Raji (cell line): ENCODE measurements around the gene FAM8A1.

Experiments used
- POLR2A ChIP-seq: IDR thresholded peaks from 2 replicates; pipeline ENCODE4 v1.6.1; 2011; ENCODE audit warnings: low read depth, low read length, control low read depth; ENCODE audit not compliant: insufficient read depth

FAM8A1 gene, protein sequence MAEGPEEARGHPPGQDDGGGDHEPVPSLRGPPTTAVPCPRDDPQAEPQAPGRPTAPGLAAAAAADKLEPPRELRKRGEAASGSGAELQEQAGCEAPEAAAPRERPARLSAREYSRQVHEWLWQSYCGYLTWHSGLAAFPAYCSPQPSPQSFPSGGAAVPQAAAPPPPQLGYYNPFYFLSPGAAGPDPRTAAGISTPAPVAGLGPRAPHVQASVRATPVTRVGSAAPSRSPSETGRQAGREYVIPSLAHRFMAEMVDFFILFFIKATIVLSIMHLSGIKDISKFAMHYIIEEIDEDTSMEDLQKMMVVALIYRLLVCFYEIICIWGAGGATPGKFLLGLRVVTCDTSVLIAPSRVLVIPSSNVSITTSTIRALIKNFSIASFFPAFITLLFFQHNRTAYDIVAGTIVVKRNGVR

DNA sequence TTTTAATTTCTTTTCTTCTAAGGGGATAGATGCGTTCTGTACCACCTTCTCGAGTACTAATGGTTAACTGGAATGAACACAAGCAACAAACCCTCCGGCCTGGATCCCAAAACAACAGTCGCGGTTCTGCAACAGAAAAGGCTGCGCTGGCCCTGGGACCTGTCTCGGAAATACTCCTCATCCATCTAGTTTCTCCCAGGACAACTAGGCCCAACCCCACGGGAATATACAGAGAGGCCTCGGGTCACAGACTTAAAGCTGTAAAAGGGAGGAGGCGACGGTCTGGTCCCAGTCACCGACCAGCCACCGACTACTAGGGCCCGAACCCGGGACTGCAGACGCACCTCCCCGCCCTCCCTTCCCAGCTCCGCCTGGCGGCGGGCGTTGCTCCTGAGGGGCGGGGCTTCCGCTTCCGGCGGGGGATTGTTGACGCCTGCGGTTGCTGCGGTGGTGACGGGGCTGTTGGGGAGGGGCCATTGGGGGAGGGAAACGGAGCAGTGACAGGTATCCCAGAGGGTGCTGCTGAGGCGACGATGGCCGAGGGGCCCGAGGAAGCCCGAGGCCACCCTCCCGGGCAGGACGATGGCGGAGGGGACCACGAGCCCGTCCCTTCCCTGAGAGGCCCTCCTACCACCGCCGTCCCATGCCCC, at the start of gene FAM8A1:
Gene FAM8A1 (plus strand): TSS at position 426 of the 650 bp plus-strand sequence. CDS start 108 bp downstream, at position 534.
- peak; percentile 85 for TF ChIP-seq POLR2A

DNA sequence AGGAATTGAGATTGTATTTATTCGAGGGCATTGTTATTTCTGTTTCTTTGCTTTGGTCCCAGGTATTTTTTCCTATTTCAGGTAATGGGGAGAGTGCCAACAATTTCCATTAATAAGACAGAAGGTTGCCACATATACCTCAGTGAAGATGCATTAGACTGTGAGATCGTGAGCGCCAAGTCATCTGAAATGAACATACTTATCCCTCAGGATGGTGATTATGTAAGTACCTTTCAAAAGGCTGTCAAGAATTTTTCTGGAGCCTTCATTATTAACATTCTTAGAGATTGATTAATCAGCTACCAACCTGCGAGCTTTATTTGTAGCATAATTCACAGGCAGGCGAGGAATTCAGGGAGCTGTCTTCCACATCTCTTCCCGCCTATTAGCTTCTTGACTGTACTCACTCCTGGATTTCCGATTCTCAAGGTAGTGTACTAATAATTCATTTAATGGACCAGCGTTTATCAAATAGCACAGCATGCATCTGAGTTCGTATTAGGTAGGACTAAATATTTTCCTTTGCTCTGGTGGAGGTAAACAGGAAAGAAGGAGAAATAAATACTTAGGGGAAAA, 48.6 kb upstream of the FAM8A1 start:
- TF ChIP-seq POLR2A: no peak

DNA sequence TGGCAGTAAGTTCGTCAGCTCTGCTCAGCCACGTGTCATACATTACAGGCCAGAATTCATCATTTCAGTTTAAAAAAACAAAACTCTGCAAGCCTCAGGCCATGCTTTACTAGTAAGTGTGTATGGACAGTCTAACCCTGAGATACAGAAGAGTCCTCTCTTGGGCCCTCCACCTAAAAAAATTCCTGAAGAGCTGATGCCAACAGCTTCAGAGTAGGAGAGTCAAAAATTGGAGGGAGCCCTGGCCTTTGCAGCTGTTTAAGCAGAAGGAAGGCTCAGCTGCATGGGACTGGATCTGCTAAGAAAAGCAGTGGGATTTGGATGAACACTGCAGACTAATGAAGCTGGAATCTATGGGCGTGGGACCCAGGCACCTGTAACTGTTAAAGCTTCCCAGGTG, 47.2 kb upstream of the FAM8A1 start:
- no peak for TF ChIP-seq POLR2A

DNA sequence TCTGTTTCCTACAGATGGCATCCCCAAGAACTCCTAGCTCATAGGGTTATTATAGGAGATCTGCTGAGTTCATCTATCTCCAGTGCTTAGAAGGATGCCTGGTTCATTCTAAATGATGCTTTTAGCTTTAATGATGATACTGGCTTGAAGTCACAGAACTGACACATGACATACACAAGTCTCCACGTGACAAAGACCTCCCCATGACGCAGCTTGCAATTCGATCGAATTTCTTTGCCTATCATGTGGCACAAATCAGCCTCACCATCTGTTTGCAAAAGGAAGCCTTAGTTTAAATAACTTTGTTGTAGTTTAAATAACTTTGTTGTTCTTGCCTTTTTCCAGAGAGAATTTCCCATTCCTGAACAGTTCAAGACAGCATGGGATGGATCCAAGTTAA, 44.1 kb upstream of the FAM8A1 start:
- TF ChIP-seq POLR2A: no peak

DNA sequence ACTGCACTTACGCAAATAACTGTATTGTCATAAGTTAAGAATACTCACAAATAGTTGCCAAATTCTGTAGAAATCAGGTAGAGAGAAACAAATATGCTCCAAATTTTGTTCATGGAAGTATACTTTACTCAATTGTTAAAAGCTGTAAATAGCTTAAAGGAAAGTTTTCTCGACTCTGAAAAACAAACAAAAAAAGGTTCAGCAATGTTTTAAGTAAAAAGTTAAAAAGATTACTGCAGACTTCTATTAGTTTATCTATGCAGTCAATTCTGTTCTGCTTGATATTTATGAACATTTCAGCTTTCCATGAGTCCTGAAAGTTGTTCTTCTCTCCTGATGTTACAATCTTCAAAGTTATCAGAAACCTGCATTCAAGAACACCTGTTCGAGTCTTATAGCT, 37.5 kb upstream of the FAM8A1 start:
- TF ChIP-seq POLR2A: no peak

DNA sequence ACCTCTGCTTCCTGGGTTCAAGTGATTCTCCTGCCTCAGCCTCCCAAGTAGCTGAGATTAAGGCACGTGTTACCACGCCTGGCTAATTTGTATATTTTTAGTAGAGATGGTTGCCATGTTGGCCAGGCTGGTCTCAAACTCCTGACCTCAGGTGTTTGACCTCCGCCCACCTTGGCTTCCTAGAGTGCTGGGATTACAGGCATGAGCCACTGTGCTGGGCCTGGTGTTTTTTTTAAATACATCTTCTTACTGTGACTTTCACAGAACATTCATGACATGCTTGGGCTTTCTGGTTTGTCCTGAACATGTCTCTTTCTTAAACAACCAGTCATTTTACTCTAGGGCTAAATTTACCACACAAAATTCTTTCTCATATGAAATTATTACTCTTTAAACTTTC, 34.7 kb upstream of the FAM8A1 start:
- TF ChIP-seq POLR2A: no peak

DNA sequence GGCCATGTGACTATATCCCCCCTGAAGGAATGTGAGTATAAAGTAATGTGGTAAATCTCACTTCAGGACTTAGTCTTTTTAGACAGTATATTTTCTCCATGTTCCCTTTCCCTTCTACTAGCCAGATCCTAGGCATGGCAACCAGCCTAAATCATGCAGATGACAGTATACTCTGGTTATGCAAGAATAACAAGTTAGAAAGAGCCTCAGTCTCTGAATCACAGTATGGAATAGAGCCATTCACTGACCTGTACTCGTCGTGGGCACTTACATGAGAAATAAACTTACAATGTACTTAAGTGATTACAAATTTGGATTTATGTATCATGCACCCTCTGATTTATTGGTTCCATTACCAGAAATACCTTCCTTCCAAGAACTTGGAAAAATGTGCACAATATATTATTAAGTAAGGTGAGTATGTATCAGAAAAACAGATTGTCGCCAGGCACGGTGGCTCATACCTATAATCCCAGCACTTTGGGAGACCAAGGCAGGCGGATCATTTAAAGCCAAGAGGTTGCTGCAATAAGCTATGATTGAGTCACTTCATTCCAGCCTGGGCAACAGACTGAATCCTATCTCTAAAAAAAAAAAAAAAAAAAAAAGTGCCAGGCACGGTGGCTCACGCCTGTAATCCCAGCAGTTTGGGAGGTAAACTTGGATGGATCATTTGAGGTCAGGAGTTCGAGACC, 25.1 kb upstream of the FAM8A1 start:
- TF ChIP-seq POLR2A: no peak

DNA sequence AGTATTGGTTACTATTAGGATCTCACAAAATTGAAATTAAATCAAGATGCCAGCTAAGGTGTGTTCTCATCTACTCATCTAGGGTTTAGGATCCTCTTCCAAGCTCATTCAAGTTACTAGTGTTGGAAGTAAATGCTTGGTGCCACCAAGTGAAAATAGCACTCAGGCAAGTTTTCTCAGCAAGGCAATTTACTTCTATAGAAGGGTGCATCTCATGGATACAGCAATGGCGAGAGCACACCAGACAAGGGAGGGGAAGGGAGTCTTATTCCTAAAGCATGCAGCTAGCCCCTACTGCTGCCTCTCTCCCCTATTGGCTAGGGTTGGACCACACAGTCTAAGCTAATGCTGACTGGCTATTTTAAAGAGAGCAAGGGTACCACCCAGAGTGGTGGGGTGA, 23.0 kb upstream of the FAM8A1 start:
- TF ChIP-seq POLR2A: no peak

DNA sequence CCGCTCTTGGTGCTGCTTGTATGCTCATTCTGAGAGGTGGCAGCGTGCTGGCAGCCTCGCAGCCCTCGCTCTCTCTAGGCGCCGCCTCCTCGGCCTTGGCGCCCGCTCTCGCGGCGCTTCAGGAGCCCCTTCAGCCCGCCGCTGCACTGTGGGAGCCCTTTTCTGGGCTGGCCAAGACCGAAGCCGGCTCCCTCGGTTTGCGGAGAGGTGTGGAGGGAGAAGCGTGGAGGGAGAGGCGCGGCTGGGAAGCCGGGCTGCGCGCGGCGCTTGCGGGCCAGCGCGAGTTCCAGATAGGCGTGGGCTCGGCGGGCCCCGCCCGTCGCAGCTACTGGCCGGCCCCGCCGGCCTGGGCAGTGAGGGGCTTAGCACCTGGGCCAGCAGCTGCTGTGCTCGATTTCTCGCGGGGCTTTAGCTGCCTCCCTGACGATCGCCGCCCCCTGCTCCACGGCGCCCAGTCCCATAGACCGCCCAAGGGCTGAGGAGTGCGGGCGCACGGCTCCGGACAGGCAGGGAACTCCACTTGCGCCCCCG, 19.5 kb upstream of the FAM8A1 start:
- TF ChIP-seq POLR2A: no peak

DNA sequence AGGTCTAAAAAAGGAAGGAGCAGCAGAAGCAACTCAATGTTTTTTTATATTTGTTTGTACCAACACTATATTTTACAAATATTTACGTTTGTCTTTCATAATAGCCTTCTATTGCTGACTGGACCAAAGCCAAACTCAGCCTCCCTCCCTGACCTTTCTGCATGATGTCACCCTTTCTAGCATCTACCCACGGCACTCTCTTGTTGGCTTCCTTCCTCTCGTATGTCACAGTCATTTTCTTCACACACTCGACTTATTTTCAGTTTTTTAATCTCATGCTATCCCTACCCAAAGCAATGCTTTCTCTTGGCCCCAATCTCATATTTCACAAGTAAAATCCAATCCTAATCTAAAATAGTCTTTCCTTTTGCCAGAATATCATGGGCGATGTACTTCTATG, 16.3 kb upstream of the FAM8A1 start:
- no peak for TF ChIP-seq POLR2A

DNA sequence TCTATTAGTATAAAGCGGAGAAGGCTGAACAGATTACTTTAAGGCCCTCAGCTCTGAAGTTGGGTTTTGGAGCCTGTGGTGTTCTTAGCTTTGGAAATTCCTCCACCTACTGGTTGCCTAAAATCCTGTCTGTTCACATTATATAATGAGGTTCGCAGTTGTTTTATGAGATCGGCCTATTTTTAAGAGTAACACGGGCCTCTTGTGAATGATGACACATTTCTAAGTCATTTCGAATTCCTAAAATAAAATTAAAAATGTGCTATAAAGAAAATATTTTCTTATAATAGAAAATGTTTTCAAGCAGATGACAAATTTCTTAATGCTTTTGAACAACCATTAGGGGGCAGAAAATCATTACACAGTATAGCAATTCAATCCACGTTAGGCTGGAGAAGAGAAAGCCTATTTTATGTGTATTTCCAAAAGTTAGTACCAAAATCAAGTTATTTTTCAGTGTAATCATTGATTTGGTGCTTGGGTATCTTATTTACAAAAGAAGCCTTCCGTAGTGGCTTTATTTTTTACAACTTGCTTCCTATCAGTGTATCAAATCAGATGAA, 15.8 kb upstream of the FAM8A1 start:
- TF ChIP-seq POLR2A: no peak

DNA sequence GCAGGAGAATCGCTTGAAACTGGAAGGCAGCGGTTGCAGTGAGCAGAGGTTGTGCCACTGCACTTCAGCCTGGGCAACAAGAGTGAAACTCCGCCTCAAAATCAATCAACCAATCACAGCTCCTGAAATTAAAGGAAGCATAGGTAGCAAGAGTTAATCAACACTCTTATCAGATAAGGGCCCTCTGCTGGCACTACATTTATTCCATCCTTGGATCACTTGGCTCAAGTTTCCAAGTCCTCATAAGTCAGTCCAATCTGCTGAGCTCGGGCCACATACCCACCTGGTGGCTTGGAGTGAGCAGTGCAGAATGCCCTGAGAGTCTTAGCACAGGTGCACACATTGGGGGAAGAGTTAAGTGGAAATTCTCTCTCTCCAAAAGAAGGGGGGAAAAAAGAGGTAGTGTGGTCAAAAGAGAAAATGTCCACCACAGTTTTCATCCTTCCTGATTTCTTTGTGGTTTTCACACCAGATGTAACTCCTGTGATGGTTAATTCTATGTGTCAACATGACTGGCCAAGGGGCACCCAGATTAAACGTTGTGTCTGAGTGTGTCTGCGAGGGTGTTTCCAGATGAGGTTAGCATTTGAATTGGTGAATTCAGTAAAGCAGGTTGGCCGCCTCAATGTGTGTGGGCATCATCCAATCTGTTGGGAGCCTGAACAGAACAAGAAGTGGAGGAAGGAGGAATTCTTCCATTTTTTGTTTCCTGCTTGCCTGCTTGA, 14.2 kb upstream of the FAM8A1 start:
- TF ChIP-seq POLR2A: no peak

DNA sequence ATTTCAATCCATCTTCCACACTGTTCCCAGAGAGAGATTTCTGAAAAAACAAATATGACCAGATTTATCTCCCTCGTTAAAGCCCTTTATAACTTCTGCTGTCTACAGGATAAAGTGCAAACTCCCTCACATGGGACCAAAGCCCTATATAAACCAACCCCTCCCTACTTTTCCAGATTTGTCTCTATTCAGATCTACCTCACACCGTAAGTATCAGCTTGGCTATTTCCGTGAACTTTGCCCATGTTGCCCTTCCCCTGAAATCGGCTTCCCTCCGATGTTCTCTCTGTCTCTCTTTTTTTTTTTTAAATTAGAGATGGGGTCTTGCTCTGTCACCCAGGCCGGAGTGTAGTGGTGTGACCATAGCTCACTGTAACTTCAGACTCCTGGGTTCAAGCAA, 12.1 kb upstream of the FAM8A1 start:
- no peak for TF ChIP-seq POLR2A

DNA sequence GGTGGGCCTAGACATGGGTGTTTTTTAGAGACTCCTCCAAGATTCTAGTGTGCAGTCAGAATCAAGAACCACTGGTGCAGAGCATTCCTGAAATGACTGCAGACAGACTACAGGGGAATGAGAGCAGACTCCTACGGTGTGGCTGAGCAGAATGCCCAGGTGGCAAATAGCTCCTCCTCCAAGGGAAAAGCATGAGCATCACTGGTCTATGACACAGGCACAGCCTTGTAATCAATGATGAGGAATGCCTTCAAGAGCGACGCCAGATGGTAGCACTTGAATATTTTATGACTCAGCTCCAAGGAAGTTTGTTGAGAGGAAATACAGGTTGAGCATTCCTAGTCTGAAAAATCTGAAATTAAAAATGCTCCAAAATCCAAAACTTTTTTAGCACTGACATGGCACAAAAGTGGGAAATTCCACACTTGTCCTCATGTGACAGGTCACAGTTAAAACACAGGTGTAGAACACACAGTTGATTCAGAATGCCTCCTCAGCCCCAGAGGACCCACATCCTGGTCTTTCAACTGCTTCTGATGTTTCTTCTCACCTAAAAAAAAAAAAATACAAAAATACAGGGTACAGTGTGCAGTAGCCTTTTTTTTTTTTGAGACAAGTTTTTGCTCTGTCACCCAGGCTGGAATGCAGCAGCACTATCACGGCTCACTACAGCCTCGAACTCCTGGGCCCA, 10.6 kb upstream of the FAM8A1 start:
- no peak for TF ChIP-seq POLR2A
